Measurements from ENCODE around the gene CABLES1.

DNA sequence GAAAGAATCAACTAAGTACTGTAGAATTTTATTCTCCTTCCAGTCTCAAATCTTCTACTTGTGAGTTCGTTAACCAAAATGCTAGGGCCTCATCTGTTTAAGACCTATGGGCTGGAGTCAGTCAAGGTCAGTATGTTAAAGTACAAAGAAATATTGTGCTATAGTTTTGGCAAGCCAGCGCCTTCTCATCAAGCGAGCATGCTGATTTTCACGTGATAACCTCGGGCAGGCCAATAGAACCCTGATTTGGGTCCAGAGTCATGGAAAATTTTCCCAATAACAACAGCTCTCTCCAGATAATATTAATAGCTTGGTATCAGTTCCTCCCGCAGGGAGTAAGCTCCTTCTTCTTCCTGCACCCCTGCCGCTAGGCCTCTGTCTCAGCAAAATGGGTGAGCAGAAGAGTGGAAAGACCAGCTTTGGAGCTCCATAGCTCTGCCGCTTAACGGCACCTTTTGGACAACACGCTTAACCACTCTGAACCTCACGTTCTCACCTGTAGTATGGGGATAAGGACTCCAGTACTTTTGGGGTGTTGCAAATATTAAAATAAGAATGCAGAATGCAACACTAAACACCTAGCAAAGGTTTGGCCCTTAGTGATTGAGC lies 11.7 kb downstream of the CABLES1 start:
- TF ChIP-seq, protein P1, sequence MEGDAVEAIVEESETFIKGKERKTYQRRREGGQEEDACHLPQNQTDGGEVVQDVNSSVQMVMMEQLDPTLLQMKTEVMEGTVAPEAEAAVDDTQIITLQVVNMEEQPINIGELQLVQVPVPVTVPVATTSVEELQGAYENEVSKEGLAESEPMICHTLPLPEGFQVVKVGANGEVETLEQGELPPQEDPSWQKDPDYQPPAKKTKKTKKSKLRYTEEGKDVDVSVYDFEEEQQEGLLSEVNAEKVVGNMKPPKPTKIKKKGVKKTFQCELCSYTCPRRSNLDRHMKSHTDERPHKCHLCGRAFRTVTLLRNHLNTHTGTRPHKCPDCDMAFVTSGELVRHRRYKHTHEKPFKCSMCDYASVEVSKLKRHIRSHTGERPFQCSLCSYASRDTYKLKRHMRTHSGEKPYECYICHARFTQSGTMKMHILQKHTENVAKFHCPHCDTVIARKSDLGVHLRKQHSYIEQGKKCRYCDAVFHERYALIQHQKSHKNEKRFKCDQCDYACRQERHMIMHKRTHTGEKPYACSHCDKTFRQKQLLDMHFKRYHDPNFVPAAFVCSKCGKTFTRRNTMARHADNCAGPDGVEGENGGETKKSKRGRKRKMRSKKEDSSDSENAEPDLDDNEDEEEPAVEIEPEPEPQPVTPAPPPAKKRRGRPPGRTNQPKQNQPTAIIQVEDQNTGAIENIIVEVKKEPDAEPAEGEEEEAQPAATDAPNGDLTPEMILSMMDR (IDR thresholded peaks at IDR 0.05): no peak
- TF ChIP-seq POLR2A (IDR thresholded peaks at IDR 0.05) (no peak), POLR2AphosphoS5 (IDR thresholded peaks at IDR 0.05) (no peak)

Data from gastroesophageal sphincter (tissue), 3 donors.